ACC112 (cell line): Measurements from ENCODE around the gene SUN5.

Source experiments
- H2AFZ ChIP-seq: fragments of 200-600 bp; sonication (generic); one replicate; pipeline ENCODE4 v1.6.0; 2017; ENCODE audit warnings: antibody characterized with exemption, low read length; ENCODE audit not compliant: unreplicated experiment
- H3K27ac ChIP-seq: fragments of 200-600 bp; sonication (generic); 2 replicates; pipeline ENCODE4 v1.5.1; 2014; ENCODE audit warnings: low read depth, mild to moderate bottlenecking, antibody characterized with exemption, low read length, moderate library complexity
- H3K27me3 ChIP-seq: fragments of 200-600 bp; sonication (generic); 2 replicates; pipeline ENCODE4 v1.6.1; 2014; ENCODE audit warnings: mild to moderate bottlenecking, antibody characterized with exemption, low read length, moderate library complexity, mixed read lengths; ENCODE audit not compliant: insufficient read depth
- H3K36me3 ChIP-seq: fragments of 200-600 bp; sonication (generic); 2 replicates; pipeline ENCODE4 v1.6.1; 2016; ENCODE audit warnings: mild to moderate bottlenecking, antibody characterized with exemption, low read length, moderate library complexity, mixed read lengths; ENCODE audit not compliant: insufficient read depth
- H3K4me1 ChIP-seq: fragments of 200-600 bp; sonication (generic); one replicate; pipeline ENCODE4 v1.6.1; 2016; ENCODE audit warnings: low read length, mixed read lengths; ENCODE audit not compliant: insufficient read depth, unreplicated experiment, control insufficient read depth
- H3K4me3 ChIP-seq: fragments of 200-600 bp; sonication (generic); 2 replicates; pipeline ENCODE4 v1.5.1; 2014; ENCODE audit warnings: mild to moderate bottlenecking, low read depth, low read length
- H3K79me2 ChIP-seq: fragments of 200-600 bp; sonication (generic); one replicate; pipeline ENCODE4 v1.6.0; 2016; ENCODE audit warnings: low read length; ENCODE audit not compliant: control insufficient read depth, unreplicated experiment, insufficient read depth

The SUN5 gene

DNA sequence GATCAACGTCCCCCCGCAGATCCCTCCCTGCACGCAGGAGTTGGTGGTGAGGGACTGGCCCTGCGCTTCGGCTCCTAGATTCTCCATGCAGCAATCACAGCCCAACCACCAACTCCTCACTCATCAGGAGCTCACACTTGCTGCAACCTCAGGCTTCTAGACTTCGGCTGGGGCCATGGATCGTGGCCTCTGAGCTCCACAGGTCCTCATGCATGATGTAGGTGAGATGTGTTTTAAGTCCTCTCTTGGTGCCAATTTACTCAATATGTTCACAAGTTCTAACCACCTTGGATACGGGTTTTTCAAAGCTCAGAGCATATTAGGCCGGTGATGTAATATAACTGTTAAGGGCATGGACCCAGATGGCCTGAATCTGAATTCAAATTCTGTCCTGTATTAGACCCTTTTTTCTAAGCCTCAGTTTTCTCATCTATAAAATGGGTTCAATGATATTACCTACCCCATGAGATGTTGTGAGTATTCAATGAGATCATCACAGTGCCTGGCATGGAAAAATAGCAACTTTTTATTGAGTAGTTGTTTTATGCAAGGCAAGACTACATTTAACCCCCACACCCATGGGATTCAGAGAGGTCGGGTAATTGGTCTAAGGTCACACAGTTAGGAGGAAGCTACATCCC lies 31.0 kb downstream of the SUN5 start:
- Histone ChIP-seq H3K79me2 (no peaks in the 10 kb centered on the region), H3K36me3 (no peaks in the 10 kb centered on the region), H3K27ac (no peak overlapping the region), H3K4me1 (peaks cover 2% of the 10 kb centered on the region), H3K27me3 (peaks cover 12% of the 10 kb centered on the region; the same call in 1 of the 2 replicates), H3K4me3 (no peak overlapping the region), H2AFZ (no peak overlapping the region)

DNA sequence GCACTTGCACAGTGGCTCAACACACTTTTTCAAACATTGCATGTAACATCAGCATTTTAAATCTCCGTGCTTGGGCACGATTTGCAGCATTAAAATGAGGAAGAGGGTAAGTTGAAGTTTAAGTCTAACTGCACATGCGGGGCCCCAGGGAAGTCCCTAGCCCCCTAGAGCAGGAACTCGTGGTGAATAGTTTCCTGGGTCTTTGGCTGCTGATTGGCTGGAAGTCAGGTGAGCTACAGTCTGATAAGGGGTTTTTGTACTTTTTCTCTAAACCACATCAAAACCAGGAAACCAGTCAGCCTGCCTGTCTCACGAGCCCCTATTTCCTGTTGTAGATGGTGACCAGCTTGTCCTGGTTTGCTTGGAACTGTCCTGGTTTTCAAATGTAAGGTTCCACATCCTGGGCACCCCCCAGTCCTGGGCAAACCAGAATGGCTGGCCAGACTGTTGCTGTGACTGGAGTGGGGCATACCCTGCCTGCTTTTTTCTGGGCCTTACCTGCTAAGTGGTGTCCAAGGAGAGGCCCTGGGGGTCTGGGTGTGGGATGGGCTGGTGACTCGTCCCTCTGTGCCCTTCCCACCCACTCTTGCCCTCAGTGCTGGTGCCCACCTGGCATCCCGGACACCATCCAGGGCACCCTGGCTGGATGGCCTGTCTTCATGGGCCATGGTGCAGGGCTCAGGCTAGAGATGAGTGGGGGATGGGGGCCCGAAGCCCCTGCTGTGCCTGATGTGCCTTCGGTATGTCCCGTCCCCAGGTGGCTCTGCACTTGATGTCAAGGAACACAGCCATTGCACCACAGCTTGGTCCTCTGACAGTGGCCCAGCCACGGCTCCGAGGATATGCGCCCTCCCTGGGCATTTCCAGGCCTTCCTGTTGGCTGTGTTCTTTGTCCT lies 31.8 kb downstream of the SUN5 start:
- Histone ChIP-seq H2AFZ (no peak overlapping the region), H3K27ac (no peak overlapping the region), H3K79me2 (no peaks in the 10 kb centered on the region), H3K36me3 (no peaks in the 10 kb centered on the region), H3K4me1 (peaks cover 2% of the 10 kb centered on the region), H3K27me3 (peaks cover 6% of the 10 kb centered on the region; the same call in 1 of the 2 replicates), H3K4me3 (no peak overlapping the region)

DNA sequence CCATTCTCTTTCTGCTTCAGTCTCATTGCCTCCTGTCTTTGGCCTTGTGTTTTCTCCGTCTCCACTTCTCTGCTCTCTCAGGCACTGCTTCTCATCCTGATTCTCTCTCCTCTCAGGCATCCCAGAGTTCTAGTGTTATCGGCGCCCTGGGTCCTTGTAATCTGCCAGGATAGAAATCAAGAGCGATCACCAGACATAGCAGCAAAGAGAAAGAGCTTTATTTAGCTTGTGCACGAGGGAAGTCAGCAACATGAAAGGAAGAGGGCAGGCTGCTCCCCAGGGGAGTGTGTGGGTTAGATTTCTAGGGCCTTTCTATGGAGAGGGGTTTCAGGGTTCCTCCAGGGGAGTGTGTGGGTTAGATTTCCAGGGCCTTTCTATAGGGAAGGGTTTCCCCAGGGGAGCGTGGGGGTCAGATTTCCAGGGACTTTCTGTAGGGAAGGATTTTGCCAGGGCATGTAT lies 32.5 kb downstream of the SUN5 start:
- H3K36me3 ChIP-seq = no peaks in the 10 kb centered on the region
- no peaks in the 10 kb centered on the region for H3K27me3 ChIP-seq
- no peak overlapping the region for H3K4me3 ChIP-seq
- peaks cover 2% of the 10 kb centered on the region for H3K4me1 ChIP-seq
- no peaks in the 10 kb centered on the region for H3K79me2 ChIP-seq
- H3K27ac ChIP-seq = no peak overlapping the region
- peak overlapping the region; percentile 87 for H2AFZ ChIP-seq

DNA sequence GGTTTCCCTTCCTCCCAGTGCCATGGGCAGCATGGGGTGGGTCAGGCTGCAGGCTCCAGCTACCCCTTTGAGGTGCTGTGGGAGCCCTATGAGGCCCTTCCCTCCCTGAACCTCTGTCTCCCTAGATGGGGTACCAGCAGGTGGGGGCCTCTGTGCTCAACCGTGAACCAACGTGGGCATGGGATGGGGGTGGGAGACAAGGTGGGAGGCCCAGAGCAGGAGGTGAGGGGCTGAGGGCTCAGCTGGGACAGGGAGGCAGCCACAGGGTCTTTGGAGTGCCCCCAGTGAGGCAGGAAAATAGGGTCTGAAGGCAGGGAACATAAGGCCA lies 33.3 kb downstream of the SUN5 start:
- no peak overlapping the region for H2AFZ ChIP-seq

DNA sequence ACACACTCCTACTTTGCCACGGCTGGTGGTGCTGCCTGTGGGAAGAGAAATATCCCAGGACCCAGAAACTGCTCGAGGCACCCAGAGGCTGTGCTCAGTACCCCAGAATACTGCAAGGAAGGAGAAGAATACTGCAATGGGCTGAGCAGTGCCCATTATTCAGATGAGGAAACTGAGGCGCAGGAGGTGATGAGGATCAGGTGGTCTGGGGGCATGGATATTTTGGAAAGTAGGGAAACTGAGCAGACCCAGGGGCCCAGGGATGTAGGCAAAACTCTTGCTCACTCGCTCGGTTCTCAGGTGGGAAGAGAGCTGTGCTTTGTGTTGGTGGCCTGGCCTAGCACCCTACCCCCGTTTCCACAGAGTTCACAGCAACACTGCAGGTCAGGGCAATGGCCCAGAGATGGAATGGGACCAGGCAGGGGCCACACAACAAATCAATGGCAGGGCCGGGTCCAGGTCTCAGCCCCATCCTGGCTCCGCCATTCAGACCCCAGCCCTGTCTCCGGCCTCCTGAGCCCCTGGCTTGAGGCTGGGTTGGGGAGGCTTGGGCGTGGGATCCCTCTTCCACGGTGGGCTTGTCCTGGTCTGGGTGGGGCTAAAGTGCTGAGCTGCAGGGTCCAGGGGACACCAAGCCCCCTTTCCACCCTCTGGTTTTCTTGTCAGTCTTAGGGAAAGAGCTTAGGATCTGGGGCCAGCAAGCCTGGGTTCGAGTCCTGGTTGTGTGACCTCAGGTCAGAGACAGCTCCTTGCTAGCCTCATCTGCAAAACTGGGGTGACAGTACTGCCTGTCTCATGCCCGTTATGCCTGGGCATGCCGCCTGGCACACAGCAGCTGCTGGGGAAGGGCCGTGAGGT lies 33.9 kb downstream of the SUN5 start:
- Histone ChIP-seq H2AFZ (no peak overlapping the region), H3K27ac (no peak overlapping the region), H3K27me3 (0 out of 2 replicates have a peak, but pooled peaks cover 1% of the 10 kb centered on the region), H3K4me3 (no peak overlapping the region), H3K36me3 (no peaks in the 10 kb centered on the region), H3K4me1 (peaks cover 2% of the 10 kb centered on the region), H3K79me2 (no peaks in the 10 kb centered on the region)

More for the DNA sequence above, 33.3 kb downstream of the SUN5 start:
- H3K27me3 ChIP-seq = no peaks in the 10 kb centered on the region
- peaks cover 2% of the 10 kb centered on the region for H3K4me1 ChIP-seq
- no peak overlapping the region for H3K4me3 ChIP-seq
- no peaks in the 10 kb centered on the region for H3K79me2 ChIP-seq
- H3K36me3 ChIP-seq = no peaks in the 10 kb centered on the region
- no peak overlapping the region for H3K27ac ChIP-seq

DNA sequence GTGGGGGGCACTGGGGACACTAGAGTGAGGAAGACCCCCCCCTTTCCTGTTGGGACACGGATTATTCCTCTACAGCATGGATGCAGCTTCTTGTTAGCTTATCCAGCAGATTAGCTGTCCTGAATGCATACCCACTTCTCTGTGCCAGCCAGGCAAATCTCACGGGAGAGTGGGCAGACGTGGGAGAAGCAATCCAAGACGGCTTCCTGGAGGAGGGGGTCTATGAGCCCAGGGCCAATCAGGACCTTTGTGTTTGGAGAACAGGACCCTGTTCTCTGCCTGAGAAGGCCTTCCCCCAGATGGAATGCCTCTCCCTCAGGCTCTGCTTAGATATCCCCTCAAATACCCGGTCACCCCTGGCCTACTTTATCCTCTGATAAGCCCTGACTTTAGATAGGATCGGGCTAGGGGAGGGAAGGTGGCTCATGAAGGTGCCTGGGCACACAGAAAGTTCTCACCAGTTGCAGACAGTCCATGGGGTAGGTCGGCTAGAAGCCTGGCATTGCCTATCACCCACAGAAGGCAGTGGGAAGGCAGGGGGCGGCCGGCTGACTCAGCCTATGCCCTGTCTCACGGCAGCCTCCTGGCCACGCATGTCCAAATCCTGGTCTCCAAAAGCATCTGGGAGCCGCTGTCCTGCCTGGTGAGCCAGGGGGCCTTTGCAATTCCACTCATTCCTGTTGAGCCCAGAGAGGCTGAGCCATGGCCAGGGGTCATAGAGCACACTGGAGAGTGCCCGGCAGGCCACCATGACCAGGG lies 34.7 kb downstream of the SUN5 start:
- no peak overlapping the region for H2AFZ ChIP-seq
- H3K4me3 ChIP-seq = no peak overlapping the region
- H3K27me3 ChIP-seq = peaks cover 9% of the 10 kb centered on the region; the same call in 1 of the 2 replicates
- H3K27ac ChIP-seq = no peak overlapping the region
- H3K79me2 ChIP-seq = no peaks in the 10 kb centered on the region
- peaks cover 2% of the 10 kb centered on the region for H3K4me1 ChIP-seq
- H3K36me3 ChIP-seq = no peaks in the 10 kb centered on the region

DNA sequence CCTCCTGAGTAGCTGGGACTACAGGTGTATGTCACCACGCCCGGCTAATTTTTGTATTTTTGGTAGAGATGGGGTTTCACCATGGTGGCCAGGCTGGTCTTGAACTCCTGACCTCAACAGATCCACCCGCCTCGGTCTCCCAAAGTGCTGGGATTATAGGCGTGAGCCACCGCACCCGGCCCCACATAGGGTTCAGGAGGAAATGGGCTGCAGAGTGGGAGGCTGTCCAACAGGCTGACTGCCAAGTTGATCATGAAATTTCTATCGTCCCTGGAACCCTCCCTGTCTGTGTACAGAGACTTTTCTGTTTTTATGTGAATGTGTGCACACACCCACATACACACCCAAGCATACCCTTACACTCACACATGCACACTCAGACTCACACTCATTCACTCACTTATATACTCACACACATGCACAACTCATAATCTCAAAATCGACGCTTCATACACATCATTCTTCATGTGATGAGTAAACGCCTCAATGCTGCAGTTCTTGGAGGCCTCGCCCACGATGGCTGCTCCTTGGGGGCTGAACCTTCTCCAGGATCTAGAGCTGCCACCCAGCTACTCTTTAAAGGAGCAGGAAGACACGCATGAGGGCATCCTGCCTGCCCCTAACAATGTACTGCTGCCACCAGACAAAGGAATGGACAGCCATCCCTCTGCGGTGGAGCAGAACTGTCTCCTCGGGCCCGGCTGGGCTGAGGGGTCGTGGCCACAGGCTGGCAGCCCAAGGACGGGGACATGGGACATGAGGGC lies 35.6 kb downstream of the SUN5 start:
- H3K4me3 ChIP-seq = no peak overlapping the region
- H3K79me2 ChIP-seq = no peaks in the 10 kb centered on the region
- no peak overlapping the region for H3K27ac ChIP-seq
- H2AFZ ChIP-seq = no peak overlapping the region
- peaks cover 9% of the 10 kb centered on the region; the same call in 1 of the 2 replicates for H3K27me3 ChIP-seq
- H3K4me1 ChIP-seq = peaks cover 2% of the 10 kb centered on the region
- no peaks in the 10 kb centered on the region for H3K36me3 ChIP-seq

DNA sequence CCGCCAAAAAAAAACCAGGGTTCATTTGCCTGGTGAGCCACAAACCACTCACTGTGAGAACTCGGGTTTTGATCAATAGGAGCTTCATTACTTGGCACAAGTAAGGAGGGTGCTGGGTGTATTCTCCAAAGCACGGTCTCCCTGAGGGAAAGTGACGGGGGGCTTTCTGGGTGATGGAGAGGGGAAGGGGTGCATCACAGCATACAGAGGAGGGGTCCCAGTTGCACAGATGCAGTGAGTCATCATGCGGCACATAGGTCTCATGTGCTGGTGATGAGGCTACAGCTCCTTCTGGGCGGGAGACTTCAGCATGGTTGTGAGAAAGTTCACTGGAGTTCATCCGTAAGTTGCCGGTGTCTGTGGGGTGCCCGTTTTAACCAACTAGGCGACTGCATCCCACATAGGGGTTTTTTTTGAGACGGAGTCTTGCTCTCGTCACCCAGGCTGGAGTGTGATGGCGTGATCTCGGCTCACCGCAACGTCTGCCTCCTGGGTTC lies 36.2 kb downstream of the SUN5 start:
- H2AFZ ChIP-seq = no peak overlapping the region
- peaks cover 2% of the 10 kb centered on the region for H3K4me1 ChIP-seq
- peaks cover 16% of the 10 kb centered on the region; the same call in 1 of the 2 replicates for H3K27me3 ChIP-seq
- H3K79me2 ChIP-seq = no peaks in the 10 kb centered on the region
- no peaks in the 10 kb centered on the region for H3K36me3 ChIP-seq
- no peak overlapping the region for H3K27ac ChIP-seq
- H3K4me3 ChIP-seq = no peak overlapping the region

DNA sequence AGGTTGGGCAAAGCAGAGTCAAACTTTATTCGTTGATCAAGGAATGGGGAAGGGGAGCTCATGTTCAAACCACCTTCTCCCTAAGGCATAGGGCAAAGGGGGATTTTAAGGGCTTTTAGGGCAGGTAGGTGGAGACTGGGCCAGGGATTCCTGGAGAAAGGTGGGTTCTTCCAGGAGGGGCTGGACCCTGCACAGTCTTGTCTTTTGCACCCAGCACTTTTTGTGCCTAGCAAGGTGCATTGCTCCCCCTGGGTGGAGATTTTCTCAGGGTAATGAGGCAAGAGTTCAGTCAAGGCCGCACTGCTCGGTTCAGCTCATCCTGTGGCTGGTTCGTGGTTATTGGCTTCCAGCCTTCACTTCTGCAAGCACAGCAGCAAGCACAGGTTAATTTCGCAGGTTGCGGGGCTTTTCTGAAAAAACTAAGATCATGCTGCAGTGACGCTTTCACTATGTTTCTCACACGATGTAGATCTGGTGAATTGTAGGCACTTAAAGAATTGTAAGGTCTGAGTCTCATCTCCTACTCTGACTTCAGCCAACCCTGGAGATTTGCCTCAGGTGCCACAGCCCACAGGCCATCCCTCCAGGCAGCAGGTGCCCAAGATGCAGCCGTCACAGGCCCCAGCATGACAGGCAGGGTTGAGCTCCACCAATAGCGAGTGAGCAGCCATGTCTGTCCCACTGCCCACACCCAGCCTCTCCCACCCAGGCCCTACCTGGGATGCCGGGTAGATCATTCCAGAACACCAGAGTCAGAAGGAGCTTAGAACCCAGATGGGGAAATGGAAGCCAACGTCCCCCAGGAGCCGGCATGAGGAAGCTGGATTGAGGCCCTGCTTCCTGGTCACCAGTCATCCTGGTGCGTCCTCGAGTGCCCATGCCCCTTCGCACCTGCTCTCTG lies 37.1 kb downstream of the SUN5 start:
- no peak overlapping the region for H3K27ac ChIP-seq
- peaks cover 18% of the 10 kb centered on the region; the same call in 1 of the 2 replicates for H3K27me3 ChIP-seq
- no peaks in the 10 kb centered on the region for H3K36me3 ChIP-seq
- H3K4me3 ChIP-seq = no peak overlapping the region
- no peaks in the 10 kb centered on the region for H3K79me2 ChIP-seq
- peaks cover 2% of the 10 kb centered on the region for H3K4me1 ChIP-seq
- no peak overlapping the region for H2AFZ ChIP-seq
